H1 (cell line): ENCODE measurements around the gene TC2N. TPM values are rescaled to one million over a fixed set of nuclear protein-coding genes. Genes with fewer than 3 reads are reported as not detected.

Source experiments
- CHD2 ChIP-seq: IDR thresholded peaks from 2 replicates; pipeline ENCODE4 v1.6.1; 2012; ENCODE audit warnings: low read length, improper control_type of control experiment
- SP4 ChIP-seq: IDR thresholded peaks from 2 replicates; pipeline ENCODE4 v1.6.1; 2012; ENCODE audit warnings: low read length, inconsistent platforms
- YY1 ChIP-seq: IDR thresholded peaks from 2 replicates; pipeline ENCODE4 v1.6.1; 2011; ENCODE audit warnings: low read depth, mild to moderate bottlenecking, low read length
- polyA plus RNA-seq, 7 experiments: library from polyadenylated mRNA; depleted of rRNA in 3 of 7; stranded (reverse) in 5 of 7; unstranded in 2 of 7; fragments of >200 nt in 5 of 7; fragments of 200-250 nt in 2 of 7; gene quantifications; 1 replicate in 5 of 7; 2 replicates in 1 of 7; 4 replicates in 1 of 7; pipeline versions ENCODE4 v1.2.1 to v1.2.3, GENCODE V29; 2011 to 2013; ENCODE audit warnings: missing spikeins in 2 of 7, mixed read lengths in 2 of 7
- total RNA-seq: library from RNA; stranded (reverse); fragmentation: NEBNext Ultra II Directional; extraction: Animal tissue kit (Norgen Biotek cat#: 25700); gene quantifications from 2 replicates; pipeline ENCODE4 v1.2.1, GENCODE V29; 2021

The TC2N gene
- total and polyA plus RNA-seq, 2 of the 8 experiments (the other 6 are each of a cell fraction or from before 2014, with no cell fraction given): 9.7 to 36.2 TPM

DNA sequence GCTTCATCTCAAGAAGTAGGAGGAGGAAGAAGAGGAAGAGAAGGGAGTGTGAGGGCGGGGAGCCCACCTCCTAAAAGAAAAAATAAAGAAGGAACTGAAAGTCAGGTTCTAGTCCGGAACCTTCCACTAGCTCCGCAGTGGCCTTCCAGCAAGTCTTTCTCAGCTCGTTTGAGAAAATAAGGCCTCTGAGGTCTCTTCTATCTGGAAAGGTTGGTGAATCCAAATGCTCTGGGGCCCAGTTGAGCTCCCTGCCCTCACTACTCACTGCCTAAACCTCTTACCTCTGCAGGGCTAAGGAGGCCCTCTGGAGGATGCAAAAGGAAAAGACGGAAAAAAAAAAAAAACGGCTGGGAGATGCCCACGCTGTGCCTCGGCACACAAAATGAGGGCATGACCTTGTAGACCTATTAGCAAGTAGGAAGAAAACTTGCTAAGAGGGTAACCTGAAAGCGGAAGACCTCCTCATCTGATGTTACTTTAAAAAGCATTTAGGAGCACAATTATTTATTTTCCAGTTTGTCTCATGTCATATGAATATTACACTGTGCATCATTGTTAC lies 44.2 kb upstream of the TC2N start (continued):
- TF ChIP-seq CHD2 (no peak), YY1 (peak; percentile 96), SP4 (no peak)
- TF ChIP-seq, all 59 proteins: peak for 3
